GM12878 (cell line): Measurements from ENCODE around the gene SHB. TPM values are rescaled to one million over a fixed set of nuclear protein-coding genes. Genes with fewer than 3 reads are reported as not detected.

ENCODE experiments used
- ATAC-seq: fragments of 200-7000 bp; cut with Tn5 transposase; 3 replicates; pipeline ENCODE4 v1.9.1; 2020; ENCODE audit warnings: mild to moderate bottlenecking, moderate library complexity
- BruUV-seq: library from RNA; stranded (reverse); fragments of 400-500 nt; replicated peaks from 2 replicates; lab custom pipeline; 2021; lab: Mats Ljungman, UMichigan
- CTCF ChIA-PET: fragments of 300-600 bp; sonication (Branson Sonifier 250); formaldehyde crosslinking; extraction: SDS; loops from one replicate; lab custom pipeline; 2021; ENCODE audit warnings: inconsistent platforms; lab: Yijun Ruan, JAX
- POLR2A ChIA-PET: fragments of 350-600 bp; formaldehyde crosslinking; extraction: SDS; loops from one replicate; lab custom pipeline; 2021; ENCODE audit warnings: inconsistent platforms; lab: Charles Lee
- RAD21 ChIA-PET: fragments of 300-600 bp; sonication (Branson Sonifier 250); formaldehyde crosslinking; loops from one replicate; lab custom pipeline; 2023; ENCODE audit warnings: antibody characterized with exemption; ENCODE audit not compliant: unreplicated experiment; lab: Charles Lee
- SMC1A ChIA-PET: fragments of 300-600 bp; sonication (Branson Sonifier 250); formaldehyde crosslinking; loops from one replicate; lab custom pipeline; 2023; ENCODE audit not compliant: unreplicated experiment, uncharacterized antibody; lab: Charles Lee
- DNase-seq: peaks from one replicate; pipeline ENCODE4 v3.0.0-alpha.2; 2011; ENCODE audit warnings: low read depth, low spot score
- FAIRE-seq: peaks from 3 replicates; lab custom pipeline; 2011; peaks lifted over from hg19 to GRCh38; lab: Jason Lieb, UNC
- H2AFZ ChIP-seq: 2 replicates; pipeline ENCODE4 v1.6.0; 2011; ENCODE audit warnings: low read depth, low read length, control low read depth; ENCODE audit not compliant: control insufficient read depth
- H3K27ac ChIP-seq: 2 replicates; pipeline ENCODE4 v1.5.1; 2011; ENCODE audit warnings: control low read depth; ENCODE audit not compliant: control insufficient read depth, insufficient read depth
- H3K27me3 ChIP-seq, 2 experiments: replicated peaks in 1 of 2; 2 replicates each; pipeline versions ENCODE4 v1.6.0 to v1.6.1; 2011; ENCODE audit warnings: low read length in 1 of 2; ENCODE audit not compliant: control insufficient read depth in 2 of 2, insufficient read depth in 2 of 2
- H3K36me3 ChIP-seq, 2 experiments: 2 replicates each; pipeline ENCODE4 v1.5.1; 2011; ENCODE audit warnings: low read length in 1 of 2; ENCODE audit not compliant: control insufficient read depth in 2 of 2, insufficient read depth in 2 of 2
- H3K4me1 ChIP-seq: 2 replicates; pipeline ENCODE4 v1.6.1; 2011; ENCODE audit warnings: mild to moderate bottlenecking, low read length, moderate library complexity, mixed read lengths; ENCODE audit not compliant: control insufficient read depth, insufficient read depth
- H3K4me2 ChIP-seq: 2 replicates; pipeline ENCODE4 v1.6.0; 2011; ENCODE audit warnings: control low read depth; ENCODE audit not compliant: control insufficient read depth, insufficient read depth
- H3K4me3 ChIP-seq: fragments of 200-600 bp; sonication (generic); 2 replicates; pipeline ENCODE4 v1.5.1; 2016
- H3K79me2 ChIP-seq: 2 replicates; pipeline ENCODE4 v1.6.0; 2011; ENCODE audit warnings: low read length; ENCODE audit not compliant: control insufficient read depth, insufficient read depth
- H3K9ac ChIP-seq: 2 replicates; pipeline ENCODE4 v1.8.0; 2011; ENCODE audit warnings: low read length, control low read depth, mixed read lengths; ENCODE audit not compliant: control insufficient read depth, insufficient read depth
- H3K9me3 ChIP-seq: replicated peaks from 3 replicates; pipeline ENCODE4 v1.5.1; 2011; ENCODE audit warnings: mild to moderate bottlenecking, low read length; ENCODE audit not compliant: control insufficient read depth, insufficient read depth
- H4K20me1 ChIP-seq: 2 replicates; pipeline ENCODE4 v1.6.0; 2011; ENCODE audit not compliant: control insufficient read depth, insufficient read depth
- BACH1 ChIP-seq: fragments of 450-650 bp; IDR thresholded peaks from 2 replicates; pipeline ENCODE4 v1.6.1; 2017; ENCODE audit warnings: mild to moderate bottlenecking, borderline replicate concordance
- CHD1 ChIP-seq: IDR thresholded peaks from 2 replicates; pipeline ENCODE4 v1.6.1; 2012; ENCODE audit warnings: low read depth, low read length, improper control_type of control experiment
- MYC ChIP-seq: IDR thresholded peaks from 2 replicates; pipeline ENCODE4 v1.6.1; 2011; ENCODE audit warnings: mild to moderate bottlenecking, low read length, moderate library complexity, inconsistent platforms; ENCODE audit not compliant: insufficient read depth, insufficient replicate concordance, insufficient read length, severe bottlenecking
- NBN ChIP-seq: fragments of 450-650 bp; IDR thresholded peaks from 2 replicates; pipeline ENCODE4 v1.6.1; 2016
- NFIC ChIP-seq: IDR thresholded peaks from 2 replicates; pipeline ENCODE4 v1.6.1; 2012; ENCODE audit warnings: low read depth, mild to moderate bottlenecking, inconsistent platforms, low read length, moderate library complexity
- RBBP5 ChIP-seq: fragments of 200-600 bp; sonication (generic); conservative IDR thresholded peaks from 2 replicates; pipeline ENCODE4 v1.6.1; 2016
- RFX5 ChIP-seq: IDR thresholded peaks from 2 replicates; pipeline ENCODE4 v1.6.1; 2011; ENCODE audit warnings: low read depth, low read length, improper control_type of control experiment
- WGBS: methylation state at CpG from one replicate; pipeline ENCODE4 v1.1.6; 2016; ENCODE audit warnings: low lambda C conversion rate; ENCODE audit not compliant: insufficient replicate concordance, insufficient coverage; ENCODE audit errors: missing lambda C conversion rate; 5-methylcytosine and 5-hydroxymethylcytosine counted together
- in situ Hi-C: fragments of 300-500 bp; cut with MboI; formaldehyde crosslinking; loops from 9 replicates; pipeline ENCODE4 v1.14.3; 2018; ENCODE audit warnings: mixed read lengths
- intact Hi-C: fragments of 100-400 bp; cut with micrococcal nuclease; formaldehyde crosslinking; loops from one replicate; pipeline ENCODE4 v1.14.2; 2022; ENCODE audit not compliant: unreplicated experiment
- polyA plus RNA-seq, 11 experiments: library from polyadenylated mRNA; depleted of rRNA in 4 of 11; unstranded in 6 of 11; stranded (reverse) in 5 of 11; fragments of >200 nt; fragmentation: Nextera tagmentation in 4 of 11; fragmentation: Illumina TruSeq in 1 of 11; extraction: Ambion mirVana in 4 of 11; extraction: Trizol in 1 of 11; gene quantifications; 1 replicate in 1 of 11; 2 replicates in 10 of 11; pipeline versions ENCODE4 v1.2.1 to v1.2.3, GENCODE V29; 2011 to 2016; ENCODE audit warnings: inconsistent platforms in 2 of 11, missing spikeins in 2 of 11, low read depth in 1 of 11
- total RNA-seq, 4 experiments: library from RNA; depleted of rRNA in 3 of 4; stranded (reverse); fragments of >200 nt in 3 of 4; fragmentation: Illumina TruSeq in 1 of 4; extraction: Trizol in 1 of 4; gene quantifications; 2 replicates each; pipeline versions ENCODE4 v1.2.1 to v1.2.3, GENCODE V29; 2013 to 2021
- TF ChIP-seq, protein P1 (sequence below): fragments of 450-650 bp; formaldehyde crosslinking; IDR thresholded peaks from 2 replicates; pipeline ENCODE4 v1.5.0; 2022; ENCODE audit warnings: mild to moderate bottlenecking, missing genetic modification characterization
- TF ChIP-seq, protein P2 (sequence below): IDR thresholded peaks from 2 replicates; pipeline ENCODE4 v1.6.1; 2011; ENCODE audit warnings: low read depth, mild to moderate bottlenecking, low read length, moderate library complexity, borderline replicate concordance; ENCODE audit errors: extremely low read depth
- TF ChIP-seq, protein P3 (sequence below): fragments of 450-650 bp; IDR thresholded peaks from 2 replicates; pipeline ENCODE4 v1.6.1; 2017; ENCODE audit warnings: antibody characterized with exemption, mild to moderate bottlenecking, moderate library complexity
- TF ChIP-seq, protein P4 (sequence below): IDR thresholded peaks from 2 replicates; pipeline ENCODE4 v1.6.1; 2012; ENCODE audit warnings: improper control_type of control experiment, low read depth, low read length; ENCODE audit not compliant: insufficient replicate concordance

SHB gene
- total and polyA plus RNA-seq, 10 of the 15 experiments (the other 5 are each of a cell fraction or from before 2014, with no cell fraction given), result 0.29 to 6.2 (median 1.3) TPM

DNA sequence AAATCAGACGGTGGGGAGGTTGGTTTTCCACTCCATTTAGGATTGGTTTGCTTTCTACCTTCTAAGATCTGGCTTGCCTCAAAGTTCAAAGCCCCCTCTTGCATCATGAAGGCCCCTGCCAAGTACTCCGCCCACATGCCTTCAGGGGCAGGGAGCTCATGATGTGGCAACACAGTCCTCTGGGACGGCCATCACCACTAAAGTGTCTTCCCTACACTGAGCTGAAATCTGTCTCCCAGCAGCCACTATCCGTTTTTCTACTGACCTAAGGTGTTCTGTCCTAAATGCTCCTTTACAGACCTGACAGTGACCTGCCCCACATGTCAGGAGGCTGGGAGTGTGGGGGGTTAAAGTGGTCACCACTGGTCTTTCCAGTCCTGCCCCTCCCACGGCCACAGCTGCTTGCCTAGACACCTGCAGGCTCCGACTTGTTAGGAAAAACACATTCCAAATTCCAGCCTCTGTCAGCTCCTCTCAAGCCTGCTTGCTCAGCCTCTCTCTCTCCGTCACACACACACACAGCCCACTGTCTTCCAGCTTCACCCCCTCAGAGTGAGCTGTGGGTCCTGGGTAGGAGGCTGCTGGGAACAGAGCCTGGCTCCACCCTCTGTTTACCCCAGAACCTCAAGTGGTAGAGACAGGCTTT is 44.9 kb downstream of the SHB start:
- no peak overlapping the region for H3K4me2 ChIP-seq
- H3K4me3 ChIP-seq, result no peak overlapping the region
- no peak for FAIRE-seq
- TF ChIP-seq, protein P1, sequence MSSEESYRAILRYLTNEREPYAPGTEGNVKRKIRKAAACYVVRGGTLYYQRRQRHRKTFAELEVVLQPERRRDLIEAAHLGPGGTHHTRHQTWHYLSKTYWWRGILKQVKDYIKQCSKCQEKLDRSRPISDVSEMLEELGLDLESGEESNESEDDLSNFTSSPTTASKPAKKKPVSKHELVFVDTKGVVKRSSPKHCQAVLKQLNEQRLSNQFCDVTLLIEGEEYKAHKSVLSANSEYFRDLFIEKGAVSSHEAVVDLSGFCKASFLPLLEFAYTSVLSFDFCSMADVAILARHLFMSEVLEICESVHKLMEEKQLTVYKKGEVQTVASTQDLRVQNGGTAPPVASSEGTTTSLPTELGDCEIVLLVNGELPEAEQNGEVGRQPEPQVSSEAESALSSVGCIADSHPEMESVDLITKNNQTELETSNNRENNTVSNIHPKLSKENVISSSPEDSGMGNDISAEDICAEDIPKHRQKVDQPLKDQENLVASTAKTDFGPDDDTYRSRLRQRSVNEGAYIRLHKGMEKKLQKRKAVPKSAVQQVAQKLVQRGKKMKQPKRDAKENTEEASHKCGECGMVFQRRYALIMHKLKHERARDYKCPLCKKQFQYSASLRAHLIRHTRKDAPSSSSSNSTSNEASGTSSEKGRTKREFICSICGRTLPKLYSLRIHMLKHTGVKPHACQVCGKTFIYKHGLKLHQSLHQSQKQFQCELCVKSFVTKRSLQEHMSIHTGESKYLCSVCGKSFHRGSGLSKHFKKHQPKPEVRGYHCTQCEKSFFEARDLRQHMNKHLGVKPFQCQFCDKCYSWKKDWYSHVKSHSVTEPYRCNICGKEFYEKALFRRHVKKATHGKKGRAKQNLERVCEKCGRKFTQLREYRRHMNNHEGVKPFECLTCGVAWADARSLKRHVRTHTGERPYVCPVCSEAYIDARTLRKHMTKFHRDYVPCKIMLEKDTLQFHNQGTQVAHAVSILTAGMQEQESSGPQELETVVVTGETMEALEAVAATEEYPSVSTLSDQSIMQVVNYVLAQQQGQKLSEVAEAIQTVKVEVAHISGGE (CRISPR knock-in tag), result no peak
- TF ChIP-seq NFIC (no peak), BACH1 (no peak), RBBP5 (no peak), MYC (no peak), NBN (no peak), CHD1 (no peak), RFX5 (no peak)
- TF ChIP-seq, protein P2, sequence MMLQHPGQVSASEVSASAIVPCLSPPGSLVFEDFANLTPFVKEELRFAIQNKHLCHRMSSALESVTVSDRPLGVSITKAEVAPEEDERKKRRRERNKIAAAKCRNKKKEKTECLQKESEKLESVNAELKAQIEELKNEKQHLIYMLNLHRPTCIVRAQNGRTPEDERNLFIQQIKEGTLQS, result no peak
- TF ChIP-seq, protein P3, sequence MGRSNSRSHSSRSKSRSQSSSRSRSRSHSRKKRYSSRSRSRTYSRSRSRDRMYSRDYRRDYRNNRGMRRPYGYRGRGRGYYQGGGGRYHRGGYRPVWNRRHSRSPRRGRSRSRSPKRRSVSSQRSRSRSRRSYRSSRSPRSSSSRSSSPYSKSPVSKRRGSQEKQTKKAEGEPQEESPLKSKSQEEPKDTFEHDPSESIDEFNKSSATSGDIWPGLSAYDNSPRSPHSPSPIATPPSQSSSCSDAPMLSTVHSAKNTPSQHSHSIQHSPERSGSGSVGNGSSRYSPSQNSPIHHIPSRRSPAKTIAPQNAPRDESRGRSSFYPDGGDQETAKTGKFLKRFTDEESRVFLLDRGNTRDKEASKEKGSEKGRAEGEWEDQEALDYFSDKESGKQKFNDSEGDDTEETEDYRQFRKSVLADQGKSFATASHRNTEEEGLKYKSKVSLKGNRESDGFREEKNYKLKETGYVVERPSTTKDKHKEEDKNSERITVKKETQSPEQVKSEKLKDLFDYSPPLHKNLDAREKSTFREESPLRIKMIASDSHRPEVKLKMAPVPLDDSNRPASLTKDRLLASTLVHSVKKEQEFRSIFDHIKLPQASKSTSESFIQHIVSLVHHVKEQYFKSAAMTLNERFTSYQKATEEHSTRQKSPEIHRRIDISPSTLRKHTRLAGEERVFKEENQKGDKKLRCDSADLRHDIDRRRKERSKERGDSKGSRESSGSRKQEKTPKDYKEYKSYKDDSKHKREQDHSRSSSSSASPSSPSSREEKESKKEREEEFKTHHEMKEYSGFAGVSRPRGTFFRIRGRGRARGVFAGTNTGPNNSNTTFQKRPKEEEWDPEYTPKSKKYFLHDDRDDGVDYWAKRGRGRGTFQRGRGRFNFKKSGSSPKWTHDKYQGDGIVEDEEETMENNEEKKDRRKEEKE, result no peak
- TF ChIP-seq, protein P4, sequence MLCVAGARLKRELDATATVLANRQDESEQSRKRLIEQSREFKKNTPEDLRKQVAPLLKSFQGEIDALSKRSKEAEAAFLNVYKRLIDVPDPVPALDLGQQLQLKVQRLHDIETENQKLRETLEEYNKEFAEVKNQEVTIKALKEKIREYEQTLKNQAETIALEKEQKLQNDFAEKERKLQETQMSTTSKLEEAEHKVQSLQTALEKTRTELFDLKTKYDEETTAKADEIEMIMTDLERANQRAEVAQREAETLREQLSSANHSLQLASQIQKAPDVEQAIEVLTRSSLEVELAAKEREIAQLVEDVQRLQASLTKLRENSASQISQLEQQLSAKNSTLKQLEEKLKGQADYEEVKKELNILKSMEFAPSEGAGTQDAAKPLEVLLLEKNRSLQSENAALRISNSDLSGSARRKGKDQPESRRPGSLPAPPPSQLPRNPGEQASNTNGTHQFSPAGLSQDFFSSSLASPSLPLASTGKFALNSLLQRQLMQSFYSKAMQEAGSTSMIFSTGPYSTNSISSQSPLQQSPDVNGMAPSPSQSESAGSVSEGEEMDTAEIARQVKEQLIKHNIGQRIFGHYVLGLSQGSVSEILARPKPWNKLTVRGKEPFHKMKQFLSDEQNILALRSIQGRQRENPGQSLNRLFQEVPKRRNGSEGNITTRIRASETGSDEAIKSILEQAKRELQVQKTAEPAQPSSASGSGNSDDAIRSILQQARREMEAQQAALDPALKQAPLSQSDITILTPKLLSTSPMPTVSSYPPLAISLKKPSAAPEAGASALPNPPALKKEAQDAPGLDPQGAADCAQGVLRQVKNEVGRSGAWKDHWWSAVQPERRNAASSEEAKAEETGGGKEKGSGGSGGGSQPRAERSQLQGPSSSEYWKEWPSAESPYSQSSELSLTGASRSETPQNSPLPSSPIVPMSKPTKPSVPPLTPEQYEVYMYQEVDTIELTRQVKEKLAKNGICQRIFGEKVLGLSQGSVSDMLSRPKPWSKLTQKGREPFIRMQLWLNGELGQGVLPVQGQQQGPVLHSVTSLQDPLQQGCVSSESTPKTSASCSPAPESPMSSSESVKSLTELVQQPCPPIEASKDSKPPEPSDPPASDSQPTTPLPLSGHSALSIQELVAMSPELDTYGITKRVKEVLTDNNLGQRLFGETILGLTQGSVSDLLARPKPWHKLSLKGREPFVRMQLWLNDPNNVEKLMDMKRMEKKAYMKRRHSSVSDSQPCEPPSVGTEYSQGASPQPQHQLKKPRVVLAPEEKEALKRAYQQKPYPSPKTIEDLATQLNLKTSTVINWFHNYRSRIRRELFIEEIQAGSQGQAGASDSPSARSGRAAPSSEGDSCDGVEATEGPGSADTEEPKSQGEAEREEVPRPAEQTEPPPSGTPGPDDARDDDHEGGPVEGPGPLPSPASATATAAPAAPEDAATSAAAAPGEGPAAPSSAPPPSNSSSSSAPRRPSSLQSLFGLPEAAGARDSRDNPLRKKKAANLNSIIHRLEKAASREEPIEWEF, result no peak

More for the DNA sequence above, 44.9 kb downstream of the SHB start:
- H2AFZ ChIP-seq, result no peak overlapping the region
- ATAC-seq, result no peak
- POLR2A ChIA-PET, result no interaction called here
- 16% methylated on average over 7 of the region's 7 CpGs for WGBS
- H3K9ac ChIP-seq, result no peak overlapping the region
- H3K27ac ChIP-seq, result no peak overlapping the region
- no peaks in the 10 kb centered on the region for H3K36me3 ChIP-seq
- SMC1A ChIA-PET, result interaction anchor here (1.3 kb wide), 1 partner anchor 43 kb away, joined by 3 read pairs; no protein-coding TSS in a partner anchor
- no peaks in the 10 kb centered on the region for H3K27me3 ChIP-seq
- no TSS peak for BruUV-seq
- intact Hi-C loops, result no loop called here
- CTCF ChIA-PET, result interaction anchor here (1.1 kb wide), 1 partner anchor 40 kb away, joined by 4 read pairs; no protein-coding TSS in a partner anchor
- RAD21 ChIA-PET, result interaction anchor here (0.6 to 0.8 kb wide), 2 partner anchors 64 to 111 kb away, joined by 3 to 4 read pairs; no protein-coding TSS in a partner anchor
- in situ Hi-C loops, result loop anchor here (25.0 kb wide), 1 partner anchor 537 kb away; the partner anchor contains the start of gene POLR1E
- H3K9me3 ChIP-seq, result no peaks in the 10 kb centered on the region
- no peak for DNase-seq
- H4K20me1 ChIP-seq, result no peaks in the 10 kb centered on the region
- no peaks in the 10 kb centered on the region for H3K4me1 ChIP-seq
- H3K79me2 ChIP-seq, result no peaks in the 10 kb centered on the region
